Superior temporal gyrus (tissue), 1 donor: Measurements from ENCODE around the gene GRIN2B.

Experiments used
- DNase-seq: peaks from one replicate; pipeline ENCODE4 v3.0.0-alpha.2; 2016; ENCODE audit errors: extremely low spot score

The GRIN2B gene

GRCh38 chr12:13981296-13981962, at the start of gene GRIN2B:
TSS of gene GRIN2B (minus strand) at chr12:13981602. CDS start at chr12:13866208, 115,394 bp downstream.
- peak; percentile 29 for DNase-seq

GRCh38 chr12:14026537-14026936, 45.1 kb upstream of the GRIN2B start:
- no peak for DNase-seq

GRCh38 chr12:14024591-14024990, 43.2 kb upstream of the GRIN2B start:
- no peak for DNase-seq

GRCh38 chr12:14018080-14018479, 36.7 kb upstream of the GRIN2B start:
- no peak for DNase-seq

- no peak for DNase-seq
Measured at GRCh38 chr12:14010989-14011388, 29.6 kb upstream of the GRIN2B start.

GRCh38 chr12:14007639-14008038, 26.2 kb upstream of the GRIN2B start:
- no peak for DNase-seq

- DNase-seq: no peak
Measured at GRCh38 chr12:13992585-13992984, 11.2 kb upstream of the GRIN2B start.

GRCh38 chr12:13992106-13992505, 10.7 kb upstream of the GRIN2B start:
- DNase-seq: no peak

- no peak for DNase-seq
Measured at GRCh38 chr12:13986031-13986430, 4.6 kb upstream of the GRIN2B start.

- no peak for DNase-seq
Measured at GRCh38 chr12:13981990-13982389, 588 bp upstream of the GRIN2B start.

GRCh38 chr12:13980538-13981295, 685 bp downstream of the GRIN2B start:
- peak; percentile 32 for DNase-seq

GRCh38 chr12:13979772-13980378, 1.5 kb downstream of the GRIN2B start:
- peak; percentile 45 for DNase-seq

GRCh38 chr12:13978876-13979275, 2.5 kb downstream of the GRIN2B start:
- DNase-seq: peak; percentile 34

- DNase-seq: peak; percentile 56
Measured at GRCh38 chr12:13976880-13977279, 4.5 kb downstream of the GRIN2B start.

GRCh38 chr12:13976028-13976584, 5.3 kb downstream of the GRIN2B start:
- DNase-seq: peak; percentile 38

- peak; percentile 25 for DNase-seq
Measured at GRCh38 chr12:13973996-13974395, 7.4 kb downstream of the GRIN2B start.

- DNase-seq: peak; percentile 29
Measured at GRCh38 chr12:13970803-13971202, 10.6 kb downstream of the GRIN2B start.

GRCh38 chr12:13968281-13968680, 13.1 kb downstream of the GRIN2B start:
- no peak for DNase-seq

GRCh38 chr12:13964666-13965065, 16.7 kb downstream of the GRIN2B start:
- DNase-seq: no peak

- peak; percentile 37 for DNase-seq
Measured at GRCh38 chr12:13962699-13963098, 18.7 kb downstream of the GRIN2B start.

GRCh38 chr12:13961971-13962370, 19.4 kb downstream of the GRIN2B start:
- DNase-seq: peak; percentile 46

GRCh38 chr12:13959131-13959723, 22.2 kb downstream of the GRIN2B start:
- DNase-seq: peak; percentile 41
